Activated CD4-positive, CD25-positive, alpha-beta regulatory T cell (primary cell): ENCODE data around the gene SPECC1.
"Not testable (repeated sequence)": the region's sequence is repeated elsewhere in the genome, so short reads cannot be mapped to it uniquely, and the experiment has no call there.

Experiments
- DNase-seq, 4 experiments: peaks; one replicate each; lab custom pipeline; 2025; lab: John Stamatoyannopoulos, UW

SPECC1 gene

DNA sequence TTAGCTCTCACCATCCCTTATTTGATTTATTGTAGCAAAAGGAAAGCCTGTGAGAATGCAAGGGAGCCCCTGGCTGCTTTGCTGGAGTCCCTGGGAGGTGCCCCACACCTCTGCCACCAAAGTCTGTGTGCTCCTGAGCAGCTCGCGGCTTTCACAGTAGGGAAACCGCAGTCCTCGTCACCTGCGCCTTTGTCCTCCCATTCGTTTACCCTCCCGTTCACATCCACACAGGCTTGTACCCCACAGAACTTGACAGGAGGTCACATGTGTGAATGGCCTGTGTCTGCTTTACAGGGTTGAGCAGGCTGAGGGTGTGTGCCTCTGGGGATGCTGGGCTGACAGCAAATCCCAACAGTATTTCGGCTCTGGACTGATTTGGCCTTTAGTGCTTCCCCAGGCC, 305.7 kb downstream of the SPECC1 start:
- DNase-seq = no peak

- no peak for DNase-seq
These were observed 306.2 kb downstream of the SPECC1 start for GRCh38 chr17:20315311-20315710.

- DNase-seq = no peak
These were observed 306.7 kb downstream of the SPECC1 start for GRCh38 chr17:20315821-20316220.

DNA sequence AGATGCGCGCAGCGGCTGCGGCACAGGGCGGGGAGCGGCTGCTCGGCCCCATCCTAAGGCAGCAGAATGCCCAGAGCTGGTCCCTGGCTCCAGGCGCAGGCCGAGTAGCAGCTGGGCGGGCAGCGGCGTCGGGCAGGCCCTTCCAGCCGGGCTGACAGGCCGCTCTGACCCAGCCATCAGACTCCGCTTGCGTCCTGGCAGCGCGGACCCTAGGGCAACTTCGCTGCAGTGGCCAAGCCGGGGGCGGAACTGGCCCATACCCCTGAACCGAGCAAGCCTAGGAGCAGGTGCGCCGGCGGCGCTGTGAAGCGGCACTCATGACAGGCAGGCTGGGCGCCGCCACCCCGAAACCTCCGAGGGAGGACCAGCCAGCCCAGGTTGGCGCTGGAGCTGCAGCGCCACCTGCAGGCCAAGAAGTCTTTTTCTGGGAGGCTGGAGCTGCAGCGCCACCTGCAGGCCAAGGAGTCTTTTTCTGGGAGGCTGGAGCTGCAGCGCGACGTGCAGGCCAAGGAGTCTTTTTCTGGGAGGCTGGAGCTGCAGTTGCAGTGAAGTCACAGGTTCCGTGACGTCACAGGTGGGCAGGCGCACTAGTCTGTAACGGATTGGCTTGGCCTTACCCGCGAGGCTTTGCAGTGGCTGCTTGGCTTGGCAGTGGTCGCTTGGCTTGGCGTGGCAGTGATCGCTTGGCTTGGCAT, 311.5 kb downstream of the SPECC1 start:
- peak; percentile 41 to 49 (median 43) for DNase-seq

GRCh38 chr17:20321357-20321756, 312.2 kb downstream of the SPECC1 start:
- not testable (repeated sequence) for DNase-seq

DNA sequence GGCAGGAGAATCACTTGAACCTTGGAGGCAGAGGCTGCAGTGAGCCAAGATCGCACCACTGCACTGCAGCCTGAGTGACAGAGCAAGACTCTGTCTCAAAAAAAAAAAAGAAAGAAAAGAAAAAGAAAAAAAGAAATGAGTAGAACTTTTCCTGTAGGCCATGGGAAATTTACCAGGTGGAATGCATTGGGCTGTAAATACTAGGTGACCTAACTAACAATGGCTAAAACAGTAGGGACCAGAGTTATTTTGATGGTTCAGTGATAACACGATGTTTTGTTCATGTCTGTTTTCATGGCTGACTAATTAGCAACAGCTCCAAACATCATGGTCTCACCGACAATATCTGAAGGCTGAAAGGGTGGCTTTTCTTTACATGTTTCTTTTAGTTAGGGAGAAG, 318.6 kb downstream of the SPECC1 start:
- not testable (repeated sequence) for DNase-seq

GRCh38 chr17:20351405-20351804, 342.2 kb downstream of the SPECC1 start:
- not testable (repeated sequence) for DNase-seq

DNA sequence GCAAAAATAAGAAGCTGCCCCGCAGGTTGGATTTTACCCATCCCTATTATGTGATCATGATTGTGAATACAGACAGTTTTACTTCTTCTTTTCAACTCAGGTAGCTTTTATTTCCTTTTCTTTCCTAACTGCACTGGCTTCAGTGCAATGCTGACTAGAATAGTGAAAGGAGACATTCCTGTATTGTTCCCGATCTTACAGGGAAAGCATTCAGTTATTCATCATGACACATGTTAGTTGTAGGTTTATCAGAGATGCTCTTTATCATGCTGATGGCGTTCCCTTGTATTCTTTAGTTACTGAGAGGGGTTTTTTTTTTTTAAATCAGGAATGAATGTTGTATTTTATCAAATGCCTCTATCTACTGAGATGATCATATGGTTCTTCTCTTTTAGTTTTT, 343.4 kb downstream of the SPECC1 start:
- DNase-seq = not testable (repeated sequence)

DNA sequence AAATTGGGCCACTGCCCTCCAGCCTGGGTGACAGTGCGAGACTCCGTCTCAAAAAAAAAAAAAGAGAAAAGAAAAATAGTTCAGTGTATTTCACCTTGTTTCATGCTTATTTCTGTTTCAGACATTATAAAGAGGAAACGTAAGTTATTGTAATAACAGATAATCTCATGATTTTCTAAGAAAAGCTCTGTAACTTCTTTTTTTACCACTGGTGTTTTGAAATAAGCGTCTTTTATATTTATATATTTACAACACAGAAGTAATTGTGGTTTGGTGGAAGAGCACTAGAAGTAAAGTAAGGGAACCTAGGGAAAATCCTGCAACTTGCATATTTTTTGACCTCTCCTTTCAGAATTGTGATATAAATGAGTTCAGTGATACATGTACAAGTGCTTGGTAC, 354.7 kb downstream of the SPECC1 start:
- not testable (repeated sequence) for DNase-seq
